ENCODE results near the gene ENTPD8. TPM values are rescaled to one million over a fixed set of nuclear protein-coding genes. Genes with fewer than 3 reads are reported as not detected.

The ENTPD8 gene
- total and polyA plus RNA-seq, 10 of the 15 experiments (the other 5 are each of a cell fraction or from before 2014, with no cell fraction given), result not detected

DNA sequence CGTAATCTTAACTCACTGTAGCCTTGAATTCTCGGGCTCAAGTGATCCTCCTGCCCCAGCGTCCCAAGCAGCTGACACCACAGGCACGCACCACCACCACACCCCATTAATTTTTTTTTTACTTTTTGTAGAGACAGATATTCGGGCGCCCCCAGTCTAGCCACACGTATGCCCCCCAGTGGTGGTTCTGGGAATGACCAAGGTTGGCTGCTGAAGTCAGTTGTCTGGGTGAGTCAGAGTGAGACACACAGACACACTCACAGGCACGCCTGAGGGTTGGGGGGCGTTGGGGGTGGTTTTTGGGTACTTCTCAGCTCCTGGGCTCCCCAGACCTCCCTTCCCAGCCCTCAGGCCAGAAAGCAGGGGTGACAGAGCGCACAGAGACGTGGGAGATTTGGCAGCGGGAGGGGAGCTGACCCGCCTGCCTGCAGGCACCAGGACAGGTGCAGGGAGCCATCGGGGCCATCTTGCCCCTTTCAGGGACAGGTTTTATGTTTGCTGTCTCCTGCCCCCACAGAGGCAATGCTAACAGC lies 4.2 kb upstream of the ENTPD8 start (continued):
- TF ChIP-seq RAD21 (IDR thresholded peaks at IDR 0.05; ENCODE audit: insufficient read depth, low read depth, low read length) (peak; percentile 76), RCOR1 (conservative IDR thresholded peaks at IDR 0.05; ENCODE audit: low read depth, low read length) (no peak), CBFB (IDR thresholded peaks at IDR 0.05; ENCODE audit: low read depth) (0 out of 2 replicates have a peak, but pooled peaks have one; percentile 29), CHD2 (IDR thresholded peaks at IDR 0.05; ENCODE audit: borderline replicate concordance, low read depth, low read length) (no peak), SMC3 (IDR thresholded peaks at IDR 0.05; ENCODE audit: borderline replicate concordance, low read length) (peak; percentile 70), FOXM1 (IDR thresholded peaks at IDR 0.05; ENCODE audit: low read depth, low read length) (peak; percentile 39; the same call in 1 of the 2 replicates), ZSCAN29 (IDR thresholded peaks at IDR 0.05) (no peak), BHLHE40 (IDR thresholded peaks at IDR 0.05; ENCODE audit: borderline replicate concordance in 1 of 2, low read depth in 2 of 2, low read length in 1 of 2) (peak; percentile 61 to 84; a peak in 3 of 4 replicates), CREM (IDR thresholded peaks at IDR 0.05; ENCODE audit: low read depth) (peak; percentile 55; the same call in 1 of the 2 replicates), DPF2 (IDR thresholded peaks at IDR 0.05) (peak; percentile 55), MEF2B (IDR thresholded peaks at IDR 0.05; ENCODE audit: partially characterized antibody, poor library complexity, severe bottlenecking) (peak; percentile 20), ATF7 (IDR thresholded peaks at IDR 0.05; ENCODE audit: low read depth) (peak; percentile 41; the same call in 1 of the 2 replicates), JUNB (IDR thresholded peaks at IDR 0.05) (peak; percentile 72), RB1 (IDR thresholded peaks at IDR 0.05; ENCODE audit: borderline replicate concordance) (peak; percentile 45; the same call in 1 of the 2 replicates), TAF1 (IDR thresholded peaks at IDR 0.05; ENCODE audit: borderline replicate concordance, low read depth, low read length) (no peak), BMI1 (IDR thresholded peaks at IDR 0.05; ENCODE audit: borderline replicate concordance) (no peak), RUNX3 (IDR thresholded peaks at IDR 0.05; ENCODE audit: low read length) (peak; percentile 75)
- TF ChIP-seq, protein P1, sequence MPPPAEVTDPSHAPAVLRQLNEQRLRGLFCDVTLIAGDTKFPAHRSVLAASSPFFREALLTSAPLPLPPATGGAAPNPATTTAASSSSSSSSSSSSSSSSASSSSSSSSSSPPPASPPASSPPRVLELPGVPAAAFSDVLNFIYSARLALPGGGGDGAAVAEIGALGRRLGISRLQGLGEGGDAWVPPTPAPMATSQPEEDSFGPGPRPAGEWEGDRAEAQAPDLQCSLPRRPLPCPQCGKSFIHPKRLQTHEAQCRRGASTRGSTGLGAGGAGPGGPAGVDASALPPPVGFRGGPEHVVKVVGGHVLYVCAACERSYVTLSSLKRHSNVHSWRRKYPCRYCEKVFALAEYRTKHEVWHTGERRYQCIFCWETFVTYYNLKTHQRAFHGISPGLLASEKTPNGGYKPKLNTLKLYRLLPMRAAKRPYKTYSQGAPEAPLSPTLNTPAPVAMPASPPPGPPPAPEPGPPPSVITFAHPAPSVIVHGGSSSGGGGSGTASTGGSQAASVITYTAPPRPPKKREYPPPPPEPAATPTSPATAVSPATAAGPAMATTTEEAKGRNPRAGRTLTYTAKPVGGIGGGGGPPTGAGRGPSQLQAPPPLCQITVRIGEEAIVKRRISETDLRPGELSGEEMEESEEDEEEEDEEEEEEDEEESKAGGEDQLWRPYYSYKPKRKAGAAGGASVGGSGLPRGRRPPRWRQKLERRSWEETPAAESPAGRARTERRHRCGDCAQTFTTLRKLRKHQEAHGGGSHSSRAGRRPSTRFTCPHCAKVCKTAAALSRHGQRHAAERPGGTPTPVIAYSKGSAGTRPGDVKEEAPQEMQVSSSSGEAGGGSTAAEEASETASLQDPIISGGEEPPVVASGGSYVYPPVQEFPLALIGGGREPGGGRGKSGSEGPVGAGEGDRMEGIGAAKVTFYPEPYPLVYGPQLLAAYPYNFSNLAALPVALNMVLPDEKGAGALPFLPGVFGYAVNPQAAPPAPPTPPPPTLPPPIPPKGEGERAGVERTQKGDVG (CRISPR knock-in tag; IDR thresholded peaks at IDR 0.05), result no peak
- TF ChIP-seq, protein P2, sequence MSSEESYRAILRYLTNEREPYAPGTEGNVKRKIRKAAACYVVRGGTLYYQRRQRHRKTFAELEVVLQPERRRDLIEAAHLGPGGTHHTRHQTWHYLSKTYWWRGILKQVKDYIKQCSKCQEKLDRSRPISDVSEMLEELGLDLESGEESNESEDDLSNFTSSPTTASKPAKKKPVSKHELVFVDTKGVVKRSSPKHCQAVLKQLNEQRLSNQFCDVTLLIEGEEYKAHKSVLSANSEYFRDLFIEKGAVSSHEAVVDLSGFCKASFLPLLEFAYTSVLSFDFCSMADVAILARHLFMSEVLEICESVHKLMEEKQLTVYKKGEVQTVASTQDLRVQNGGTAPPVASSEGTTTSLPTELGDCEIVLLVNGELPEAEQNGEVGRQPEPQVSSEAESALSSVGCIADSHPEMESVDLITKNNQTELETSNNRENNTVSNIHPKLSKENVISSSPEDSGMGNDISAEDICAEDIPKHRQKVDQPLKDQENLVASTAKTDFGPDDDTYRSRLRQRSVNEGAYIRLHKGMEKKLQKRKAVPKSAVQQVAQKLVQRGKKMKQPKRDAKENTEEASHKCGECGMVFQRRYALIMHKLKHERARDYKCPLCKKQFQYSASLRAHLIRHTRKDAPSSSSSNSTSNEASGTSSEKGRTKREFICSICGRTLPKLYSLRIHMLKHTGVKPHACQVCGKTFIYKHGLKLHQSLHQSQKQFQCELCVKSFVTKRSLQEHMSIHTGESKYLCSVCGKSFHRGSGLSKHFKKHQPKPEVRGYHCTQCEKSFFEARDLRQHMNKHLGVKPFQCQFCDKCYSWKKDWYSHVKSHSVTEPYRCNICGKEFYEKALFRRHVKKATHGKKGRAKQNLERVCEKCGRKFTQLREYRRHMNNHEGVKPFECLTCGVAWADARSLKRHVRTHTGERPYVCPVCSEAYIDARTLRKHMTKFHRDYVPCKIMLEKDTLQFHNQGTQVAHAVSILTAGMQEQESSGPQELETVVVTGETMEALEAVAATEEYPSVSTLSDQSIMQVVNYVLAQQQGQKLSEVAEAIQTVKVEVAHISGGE (CRISPR knock-in tag; IDR thresholded peaks at IDR 0.05), result no peak
- TF ChIP-seq, protein P3, sequence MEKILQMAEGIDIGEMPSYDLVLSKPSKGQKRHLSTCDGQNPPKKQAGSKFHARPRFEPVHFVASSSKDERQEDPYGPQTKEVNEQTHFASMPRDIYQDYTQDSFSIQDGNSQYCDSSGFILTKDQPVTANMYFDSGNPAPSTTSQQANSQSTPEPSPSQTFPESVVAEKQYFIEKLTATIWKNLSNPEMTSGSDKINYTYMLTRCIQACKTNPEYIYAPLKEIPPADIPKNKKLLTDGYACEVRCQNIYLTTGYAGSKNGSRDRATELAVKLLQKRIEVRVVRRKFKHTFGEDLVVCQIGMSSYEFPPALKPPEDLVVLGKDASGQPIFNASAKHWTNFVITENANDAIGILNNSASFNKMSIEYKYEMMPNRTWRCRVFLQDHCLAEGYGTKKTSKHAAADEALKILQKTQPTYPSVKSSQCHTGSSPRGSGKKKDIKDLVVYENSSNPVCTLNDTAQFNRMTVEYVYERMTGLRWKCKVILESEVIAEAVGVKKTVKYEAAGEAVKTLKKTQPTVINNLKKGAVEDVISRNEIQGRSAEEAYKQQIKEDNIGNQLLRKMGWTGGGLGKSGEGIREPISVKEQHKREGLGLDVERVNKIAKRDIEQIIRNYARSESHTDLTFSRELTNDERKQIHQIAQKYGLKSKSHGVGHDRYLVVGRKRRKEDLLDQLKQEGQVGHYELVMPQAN (conservative IDR thresholded peaks at IDR 0.05), result no peak
